ENCODE measurements around the gene PTK7. TPM values are rescaled to one million over a fixed set of nuclear protein-coding genes. Genes with fewer than 3 reads are reported as not detected.
"Not testable (repeated sequence)": the region's sequence is repeated elsewhere in the genome, so short reads cannot be mapped to it uniquely, and the experiment has no call there.

Gene PTK7
- total RNA-seq, 3 donors from 2014 or later: 7.0 to 57.1 (median 52.1) TPM

DNA sequence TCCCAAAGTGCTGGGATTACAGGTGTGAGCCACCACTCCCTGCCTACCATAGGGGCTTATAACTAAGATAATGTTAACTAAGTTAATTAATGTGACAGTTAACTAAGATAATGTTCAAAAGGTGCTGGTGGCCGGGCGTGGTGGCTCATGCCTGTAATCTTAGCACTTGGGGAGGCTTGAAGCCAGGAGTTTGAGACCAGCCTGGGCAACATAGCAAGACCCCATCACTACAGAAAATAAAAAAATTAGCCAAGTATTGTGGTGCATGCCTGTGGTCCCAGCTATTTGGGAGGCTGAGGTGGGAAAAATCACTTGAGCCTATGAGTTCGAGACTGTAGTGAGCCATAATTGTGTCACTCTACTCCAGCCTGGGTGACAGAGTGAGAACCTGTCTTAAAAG, 62.2 kb downstream of the PTK7 start:
- intact Hi-C loops (cut with DNase I; ENCODE audit: low total_unique reads): no loop called here
- Histone ChIP-seq H3K4me3 (no peak overlapping the region), H3K4me1 (peaks cover 0 to 1% of the 10 kb centered on the region in 2 donors), H3K27ac (no peak overlapping the region), H3K36me3 (no peaks in the 10 kb centered on the region), H3K9me3 (no peaks in the 10 kb centered on the region), H3K27me3 (no peaks in the 10 kb centered on the region)
- TF ChIP-seq POLR2A (IDR thresholded peaks at IDR 0.05): no peak
- TF ChIP-seq POLR2AphosphoS5 (IDR thresholded peaks at IDR 0.05): no peak
- TF ChIP-seq CTCF (IDR thresholded peaks at IDR 0.05): no peak
- DNase-seq (ENCODE audit: low spot score in 2 of 2): no peak

DNA sequence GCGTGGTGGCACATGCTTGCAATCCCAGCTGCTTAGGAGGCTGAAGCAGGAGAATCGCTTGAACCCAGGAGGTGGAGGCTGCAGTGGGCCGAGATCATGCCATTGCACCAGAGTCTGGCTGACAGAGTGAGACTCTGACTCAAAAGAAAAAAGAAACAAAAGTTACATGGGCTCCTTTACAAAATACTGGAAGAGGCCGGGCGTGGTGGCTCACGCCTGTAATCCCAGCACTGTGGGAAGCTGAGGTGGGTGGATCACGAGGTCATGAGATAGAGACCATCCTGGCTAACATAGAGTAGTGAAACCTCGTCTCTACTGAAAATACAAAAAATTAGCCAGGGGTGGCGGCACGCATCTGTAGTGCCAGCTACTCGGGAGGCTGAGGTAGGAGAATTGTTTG, 63.9 kb downstream of the PTK7 start:
- H3K4me3 ChIP-seq; H3K27me3 ChIP-seq; DNase-seq (ENCODE audit: low spot score in 2 of 2); H3K27ac ChIP-seq; H3K9me3 ChIP-seq; H3K4me1 ChIP-seq; H3K36me3 ChIP-seq: not testable (repeated sequence)
- intact Hi-C loops (cut with DNase I; ENCODE audit: low total_unique reads): loop anchor here (10.0 kb wide), 1 partner anchor 235 kb away; no protein-coding TSS in a partner anchor

GRCh38 chr6:43141644-43142043, 65.5 kb downstream of the PTK7 start:
- TF ChIP-seq CTCF (IDR thresholded peaks at IDR 0.05) (no peak), POLR2A (IDR thresholded peaks at IDR 0.05) (no peak), POLR2AphosphoS5 (IDR thresholded peaks at IDR 0.05) (no peak)
- Histone ChIP-seq H3K9me3 (no peaks in the 10 kb centered on the region), H3K27ac (no peak overlapping the region), H3K4me3 (no peak overlapping the region), H3K4me1 (peaks cover 3 to 4% of the 10 kb centered on the region in 2 donors), H3K27me3 (no peaks in the 10 kb centered on the region), H3K36me3 (no peaks in the 10 kb centered on the region)
- DNase-seq (ENCODE audit: low spot score in 2 of 2): no peak
- intact Hi-C loops (cut with DNase I; ENCODE audit: low total_unique reads): loop anchor here (10.0 kb wide), 1 partner anchor 237 kb away; no protein-coding TSS in a partner anchor

DNA sequence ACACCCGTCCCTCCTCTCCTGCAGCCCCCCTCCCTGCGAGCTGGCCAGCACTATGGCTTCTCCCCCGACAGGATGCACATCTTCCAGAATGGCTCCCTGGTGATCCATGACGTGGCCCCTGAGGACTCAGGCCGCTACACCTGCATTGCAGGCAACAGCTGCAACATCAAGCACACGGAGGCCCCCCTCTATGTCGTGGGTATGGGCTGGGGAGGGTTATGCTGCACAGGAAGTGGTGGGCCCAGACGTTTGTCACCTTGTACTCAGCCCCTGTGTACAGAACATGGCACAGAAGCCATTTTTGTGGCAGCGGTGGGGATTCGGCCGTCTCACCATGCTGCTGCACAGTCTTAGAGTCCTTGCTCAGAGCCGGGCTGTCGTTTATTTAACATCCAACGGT, 66.0 kb downstream of the PTK7 start:
- DNase-seq (ENCODE audit: low spot score in 2 of 2): no peak
- H3K27ac ChIP-seq: no peak overlapping the region
- no peaks in the 10 kb centered on the region for H3K9me3 ChIP-seq
- intact Hi-C loops (cut with DNase I; ENCODE audit: low total_unique reads): loop anchor here (10.0 kb wide), 1 partner anchor 237 kb away; no protein-coding TSS in a partner anchor
- H3K4me3 ChIP-seq: no peak overlapping the region
- H3K36me3 ChIP-seq: peaks cover 3% of the 10 kb centered on the region
- H3K4me1 ChIP-seq: peaks cover 3 to 4% of the 10 kb centered on the region in 2 donors
- no peak for TF ChIP-seq POLR2AphosphoS5 (IDR thresholded peaks at IDR 0.05)
- TF ChIP-seq CTCF (IDR thresholded peaks at IDR 0.05): no peak
- TF ChIP-seq POLR2A (IDR thresholded peaks at IDR 0.05): no peak
- H3K27me3 ChIP-seq: no peaks in the 10 kb centered on the region

- TF ChIP-seq POLR2AphosphoS5 (IDR thresholded peaks at IDR 0.05) (peak; percentile 30 to 76 (median 65)), POLR2A (IDR thresholded peaks at IDR 0.05) (no peak), CTCF (IDR thresholded peaks at IDR 0.05) (peak; percentile 78 to 97 (median 96))
- peak; percentile 83 to 89 for DNase-seq (ENCODE audit: low spot score in 2 of 2)
- no peaks in the 10 kb centered on the region for H3K9me3 ChIP-seq
- H3K4me1 ChIP-seq: peaks cover 3 to 4% of the 10 kb centered on the region in 2 donors
- H3K36me3 ChIP-seq: peaks cover 4% of the 10 kb centered on the region
- intact Hi-C loops (cut with DNase I; ENCODE audit: low total_unique reads): loop anchor here (10.0 kb wide), 1 partner anchor 239 kb away; no protein-coding TSS in a partner anchor
- H3K27me3 ChIP-seq: no peaks in the 10 kb centered on the region
- peak overlapping the region; percentile 21 to 36 for H3K27ac ChIP-seq
- peak overlapping the region in 1 of 3 donors; percentile 3 for H3K4me3 ChIP-seq
Observed at GRCh38 chr6:43143235-43144128, 67.4 kb downstream of the PTK7 start.
